Glomerular endothelial cell (primary cell): ENCODE measurements around the gene EHMT1. TPM values are rescaled to one million over a fixed set of nuclear protein-coding genes. Genes with fewer than 3 reads are reported as not detected.

ENCODE experiments used
- DNase-seq: peaks from one replicate; pipeline ENCODE4 v3.0.0-alpha.2; 2011; ENCODE audit warnings: low read depth, low spot score; ENCODE audit errors: extremely low read depth
- total RNA-seq: library from RNA; depleted of rRNA; stranded (reverse); fragments of >200 nt; gene quantifications from 2 replicates; pipeline ENCODE4 v1.2.3, GENCODE V29; 2015

The EHMT1 gene
- total RNA-seq, 1 donor from 2014 or later = 96.9 TPM

- DNase-seq = no peak
Observed at GRCh38 chr9:137690930-137691645, 72.3 kb downstream of the EHMT1 start.

GRCh38 chr9:137691646-137692351 is 73.0 kb downstream of the EHMT1 start:
- DNase-seq = no peak

- DNase-seq = no peak
Observed at GRCh38 chr9:137694236-137694959, 75.6 kb downstream of the EHMT1 start.

- DNase-seq = no peak
Observed at GRCh38 chr9:137694962-137695875, 76.4 kb downstream of the EHMT1 start.

- DNase-seq = no peak
Observed at GRCh38 chr9:137696136-137696925, 77.5 kb downstream of the EHMT1 start.

GRCh38 chr9:137697193-137697592 is 78.4 kb downstream of the EHMT1 start:
- no peak for DNase-seq

- no peak for DNase-seq
Observed at GRCh38 chr9:137697832-137698231, 79.0 kb downstream of the EHMT1 start.

GRCh38 chr9:137700911-137701310 is 82.1 kb downstream of the EHMT1 start:
- DNase-seq = no peak

- no peak for DNase-seq
Observed at GRCh38 chr9:137702615-137703379, 84.0 kb downstream of the EHMT1 start.

- DNase-seq = no peak
Observed at GRCh38 chr9:137703842-137704508, 85.2 kb downstream of the EHMT1 start.

- DNase-seq = no peak
Observed at GRCh38 chr9:137705443-137705863, 86.6 kb downstream of the EHMT1 start.

- no peak for DNase-seq
Observed at GRCh38 chr9:137705906-137706305, 87.1 kb downstream of the EHMT1 start.

GRCh38 chr9:137707361-137707760 is 88.6 kb downstream of the EHMT1 start:
- DNase-seq = no peak

- DNase-seq = no peak
Observed at GRCh38 chr9:137708590-137709284, 89.9 kb downstream of the EHMT1 start.

GRCh38 chr9:137709411-137710101 is 90.8 kb downstream of the EHMT1 start:
- no peak for DNase-seq

GRCh38 chr9:137710704-137711103 is 91.9 kb downstream of the EHMT1 start:
- no peak for DNase-seq

GRCh38 chr9:137711678-137712105 is 92.9 kb downstream of the EHMT1 start:
- no peak for DNase-seq
